Memory B cell (primary cell): ENCODE data around the gene SLAIN1.
"Not testable (repeated sequence)": the region's sequence is repeated elsewhere in the genome, so short reads cannot be mapped to it uniquely, and the experiment has no call there.

Experiments used
- ATAC-seq: fragments of 150-1000 bp; cut with Tn5 transposase; 2 replicates; pipeline ENCODE4 v1.10.0; 2021; ENCODE audit warnings: low read depth, mild to moderate bottlenecking, moderate library complexity
- DNase-seq, 2 donors: peaks; one replicate each; pipeline ENCODE4 v3.0.0; 2022; ENCODE audit warnings: low spot score in 2 of 2
- H3K27ac Mint-ChIP-seq: one replicate; pipeline ENCODE4 v1.8.0; 2022; ENCODE audit warnings: mild to moderate bottlenecking, moderate library complexity, mixed read lengths
- H3K27me3 Mint-ChIP-seq: one replicate; pipeline ENCODE4 v1.8.0; 2022; ENCODE audit warnings: mixed read lengths
- H3K36me3 Mint-ChIP-seq: one replicate; pipeline ENCODE4 v1.8.0; 2022; ENCODE audit warnings: mild to moderate bottlenecking, mixed read lengths
- H3K4me1 Mint-ChIP-seq: one replicate; pipeline ENCODE4 v1.8.0; 2022; ENCODE audit warnings: mixed read lengths
- H3K4me3 Mint-ChIP-seq: one replicate; pipeline ENCODE4 v1.8.0; 2022; ENCODE audit warnings: mild to moderate bottlenecking, moderate library complexity, mixed read lengths
- H3K9me3 Mint-ChIP-seq: one replicate; pipeline ENCODE4 v1.8.0; 2022; ENCODE audit warnings: mixed read lengths

The SLAIN1 gene

GRCh38 chr13:77697217-77698103, at the start of gene SLAIN1:
SLAIN1 (plus strand) TSS chr13:77697687; CDS start chr13:77697914, 227 bp downstream.
- H3K4me1 Mint-ChIP-seq = peaks cover 20% of the 10 kb centered on the region
- no peaks in the 10 kb centered on the region for H3K9me3 Mint-ChIP-seq
- H3K4me3 Mint-ChIP-seq = peak within 1 kb of the TSS; percentile 100
- no peaks in the 10 kb centered on the region for H3K27me3 Mint-ChIP-seq
- DNase-seq = peak; percentile 75 to 86
- no peaks in the 10 kb centered on the region for H3K36me3 Mint-ChIP-seq
- H3K27ac Mint-ChIP-seq = peak within 1 kb of the TSS; percentile 93
- ATAC-seq = peak; percentile 81

GRCh38 chr13:77650409-77650808, 47.1 kb upstream of the SLAIN1 start:
- H3K4me1 Mint-ChIP-seq = no peaks in the 10 kb centered on the region

GRCh38 chr13:77653301-77653700, 44.2 kb upstream of the SLAIN1 start:
- H3K4me1 Mint-ChIP-seq = no peaks in the 10 kb centered on the region
- H3K9me3 Mint-ChIP-seq = peaks cover 10% of the 10 kb centered on the region
- no peaks in the 10 kb centered on the region for H3K36me3 Mint-ChIP-seq
- no peak overlapping the region for H3K27ac Mint-ChIP-seq
- no peak for ATAC-seq
- peaks cover 8% of the 10 kb centered on the region for H3K27me3 Mint-ChIP-seq
- DNase-seq = no peak
- H3K4me3 Mint-ChIP-seq = no peak overlapping the region

More at GRCh38 chr13:77650409-77650808, 47.1 kb upstream of the SLAIN1 start:
- Mint-ChIP-seq H3K9me3 (peaks cover 6% of the 10 kb centered on the region), H3K36me3 (no peaks in the 10 kb centered on the region), H3K27ac (no peak overlapping the region), H3K4me3 (no peak overlapping the region), H3K27me3 (peaks cover 5% of the 10 kb centered on the region)
- ATAC-seq (no peak), DNase-seq (no peak)

- not testable (repeated sequence) for H3K9me3 Mint-ChIP-seq, H3K27me3 Mint-ChIP-seq, H3K36me3 Mint-ChIP-seq, DNase-seq, H3K4me1 Mint-ChIP-seq, ATAC-seq, H3K4me3 Mint-ChIP-seq, H3K27ac Mint-ChIP-seq
Observed at GRCh38 chr13:77660016-77660415, 37.5 kb upstream of the SLAIN1 start.

GRCh38 chr13:77660841-77661250, 36.6 kb upstream of the SLAIN1 start:
- DNase-seq (no peak), ATAC-seq (no peak)
- H3K4me1 Mint-ChIP-seq = no peaks in the 10 kb centered on the region
- no peak overlapping the region for H3K27ac Mint-ChIP-seq
- H3K4me3 Mint-ChIP-seq = no peak overlapping the region
- H3K27me3 Mint-ChIP-seq = peaks cover 6% of the 10 kb centered on the region
- H3K9me3 Mint-ChIP-seq = peaks cover 3% of the 10 kb centered on the region
- no peaks in the 10 kb centered on the region for H3K36me3 Mint-ChIP-seq

GRCh38 chr13:77662301-77662700, 35.2 kb upstream of the SLAIN1 start:
- not testable (repeated sequence) for H3K27me3 Mint-ChIP-seq, H3K27ac Mint-ChIP-seq, H3K9me3 Mint-ChIP-seq, H3K4me1 Mint-ChIP-seq, DNase-seq, ATAC-seq, H3K4me3 Mint-ChIP-seq, H3K36me3 Mint-ChIP-seq

GRCh38 chr13:77662831-77663230, 34.7 kb upstream of the SLAIN1 start:
- not testable (repeated sequence) for ATAC-seq, H3K4me3 Mint-ChIP-seq, H3K27ac Mint-ChIP-seq, H3K27me3 Mint-ChIP-seq, H3K4me1 Mint-ChIP-seq, DNase-seq, H3K36me3 Mint-ChIP-seq, H3K9me3 Mint-ChIP-seq

- no peaks in the 10 kb centered on the region for H3K4me1 Mint-ChIP-seq
- no peak overlapping the region for H3K27ac Mint-ChIP-seq
- H3K27me3 Mint-ChIP-seq = peaks cover 30% of the 10 kb centered on the region
- H3K36me3 Mint-ChIP-seq = no peaks in the 10 kb centered on the region
- H3K9me3 Mint-ChIP-seq = peaks cover 4% of the 10 kb centered on the region
- ATAC-seq (no peak), DNase-seq (no peak)
- H3K4me3 Mint-ChIP-seq = no peak overlapping the region
Observed at GRCh38 chr13:77674852-77675251, 22.6 kb upstream of the SLAIN1 start.

- Mint-ChIP-seq H3K36me3 (no peaks in the 10 kb centered on the region), H3K4me1 (no peaks in the 10 kb centered on the region), H3K9me3 (peaks cover 4% of the 10 kb centered on the region), H3K27ac (no peak overlapping the region), H3K4me3 (no peak overlapping the region), H3K27me3 (peaks cover 22% of the 10 kb centered on the region)
- no peak for DNase-seq
- ATAC-seq = no peak
Observed at GRCh38 chr13:77678691-77679235, 18.7 kb upstream of the SLAIN1 start.

- DNase-seq (no peak), ATAC-seq (no peak)
- no peaks in the 10 kb centered on the region for H3K27me3 Mint-ChIP-seq
- no peak overlapping the region for H3K4me3 Mint-ChIP-seq
- H3K4me1 Mint-ChIP-seq = no peaks in the 10 kb centered on the region
- H3K36me3 Mint-ChIP-seq = no peaks in the 10 kb centered on the region
- no peak overlapping the region for H3K27ac Mint-ChIP-seq
- peaks cover 8% of the 10 kb centered on the region for H3K9me3 Mint-ChIP-seq
Observed at GRCh38 chr13:77687799-77688198, 9.7 kb upstream of the SLAIN1 start.

GRCh38 chr13:77691871-77692270, 5.6 kb upstream of the SLAIN1 start:
- peaks cover 5% of the 10 kb centered on the region for H3K9me3 Mint-ChIP-seq
- no peak overlapping the region for H3K4me3 Mint-ChIP-seq
- peaks cover 11% of the 10 kb centered on the region for H3K4me1 Mint-ChIP-seq
- DNase-seq (no peak), ATAC-seq (no peak)
- no peaks in the 10 kb centered on the region for H3K36me3 Mint-ChIP-seq
- no peaks in the 10 kb centered on the region for H3K27me3 Mint-ChIP-seq
- no peak overlapping the region for H3K27ac Mint-ChIP-seq

GRCh38 chr13:77692746-77693448, 4.6 kb upstream of the SLAIN1 start:
- no peaks in the 10 kb centered on the region for H3K27me3 Mint-ChIP-seq
- ATAC-seq = no peak
- H3K27ac Mint-ChIP-seq = no peak overlapping the region
- H3K36me3 Mint-ChIP-seq = no peaks in the 10 kb centered on the region
- H3K4me1 Mint-ChIP-seq = peaks cover 13% of the 10 kb centered on the region
- no peaks in the 10 kb centered on the region for H3K9me3 Mint-ChIP-seq
- H3K4me3 Mint-ChIP-seq = no peak overlapping the region
- no peak for DNase-seq

- Mint-ChIP-seq H3K4me3 (no peak overlapping the region), H3K36me3 (no peaks in the 10 kb centered on the region), H3K9me3 (no peaks in the 10 kb centered on the region), H3K27ac (no peak overlapping the region), H3K4me1 (peaks cover 13% of the 10 kb centered on the region), H3K27me3 (no peaks in the 10 kb centered on the region)
- ATAC-seq (no peak), DNase-seq (no peak)
Observed at GRCh38 chr13:77693449-77693940, 4.0 kb upstream of the SLAIN1 start.
